COR-L47 (cell line): Measurements from ENCODE around the gene UNC93A.
"Not testable (repeated sequence)": the region's sequence is repeated elsewhere in the genome, so short reads cannot be mapped to it uniquely, and the experiment has no call there.

Source experiments
- DNase-seq: peaks from one replicate; lab custom pipeline; 2025; lab: John Stamatoyannopoulos, UW

UNC93A gene

GRCh38 chr6:167309355-167310192 lies 18.5 kb downstream of the UNC93A start:
- DNase-seq = not testable (repeated sequence)

GRCh38 chr6:167311286-167311685 lies 20.2 kb downstream of the UNC93A start:
- no peak for DNase-seq

GRCh38 chr6:167311691-167312090 lies 20.6 kb downstream of the UNC93A start:
- DNase-seq = not testable (repeated sequence)

- DNase-seq = no peak
These were observed 23.2 kb downstream of the UNC93A start for GRCh38 chr6:167314180-167314821.

GRCh38 chr6:167317172-167317571 lies 26.1 kb downstream of the UNC93A start:
- DNase-seq = no peak

GRCh38 chr6:167318354-167318753 lies 27.2 kb downstream of the UNC93A start:
- not testable (repeated sequence) for DNase-seq

- not testable (repeated sequence) for DNase-seq
These were observed 27.7 kb downstream of the UNC93A start for GRCh38 chr6:167318856-167319255.

GRCh38 chr6:167319856-167320753 lies 29.0 kb downstream of the UNC93A start:
- not testable (repeated sequence) for DNase-seq

- DNase-seq = not testable (repeated sequence)
These were observed 29.6 kb downstream of the UNC93A start for GRCh38 chr6:167320754-167321056.

GRCh38 chr6:167321185-167321584 lies 30.1 kb downstream of the UNC93A start:
- DNase-seq = not testable (repeated sequence)

- no peak for DNase-seq
These were observed 32.0 kb downstream of the UNC93A start for GRCh38 chr6:167323111-167323510.

- no peak for DNase-seq
These were observed 33.0 kb downstream of the UNC93A start for GRCh38 chr6:167324111-167324510.

GRCh38 chr6:167325766-167326165 lies 34.7 kb downstream of the UNC93A start:
- no peak for DNase-seq

GRCh38 chr6:167327391-167327790 lies 36.3 kb downstream of the UNC93A start:
- no peak for DNase-seq

- no peak for DNase-seq
These were observed 37.0 kb downstream of the UNC93A start for GRCh38 chr6:167328086-167328485.

- no peak for DNase-seq
These were observed 37.9 kb downstream of the UNC93A start for GRCh38 chr6:167329014-167329413.

GRCh38 chr6:167330750-167331149 lies 39.6 kb downstream of the UNC93A start:
- no peak for DNase-seq

- no peak for DNase-seq
These were observed 40.5 kb downstream of the UNC93A start for GRCh38 chr6:167331565-167331964.

GRCh38 chr6:167336844-167337630 lies 45.9 kb downstream of the UNC93A start:
- no peak for DNase-seq

GRCh38 chr6:167337675-167338449 lies 46.7 kb downstream of the UNC93A start:
- DNase-seq = no peak
